ENCODE results near the gene NRIP2.
A peak's percentile ranks its signal among the peaks of the same experiment; 100 is the strongest.

The NRIP2 gene

GRCh38 chr12:2805143-2805520 is 29.7 kb downstream of the NRIP2 start:
- DNase-seq (ENCODE audit: low read depth): no peak

- DNase-seq (ENCODE audit: low read depth): no peak
Measured at GRCh38 chr12:2804393-2805142, 30.3 kb downstream of the NRIP2 start.

DNA sequence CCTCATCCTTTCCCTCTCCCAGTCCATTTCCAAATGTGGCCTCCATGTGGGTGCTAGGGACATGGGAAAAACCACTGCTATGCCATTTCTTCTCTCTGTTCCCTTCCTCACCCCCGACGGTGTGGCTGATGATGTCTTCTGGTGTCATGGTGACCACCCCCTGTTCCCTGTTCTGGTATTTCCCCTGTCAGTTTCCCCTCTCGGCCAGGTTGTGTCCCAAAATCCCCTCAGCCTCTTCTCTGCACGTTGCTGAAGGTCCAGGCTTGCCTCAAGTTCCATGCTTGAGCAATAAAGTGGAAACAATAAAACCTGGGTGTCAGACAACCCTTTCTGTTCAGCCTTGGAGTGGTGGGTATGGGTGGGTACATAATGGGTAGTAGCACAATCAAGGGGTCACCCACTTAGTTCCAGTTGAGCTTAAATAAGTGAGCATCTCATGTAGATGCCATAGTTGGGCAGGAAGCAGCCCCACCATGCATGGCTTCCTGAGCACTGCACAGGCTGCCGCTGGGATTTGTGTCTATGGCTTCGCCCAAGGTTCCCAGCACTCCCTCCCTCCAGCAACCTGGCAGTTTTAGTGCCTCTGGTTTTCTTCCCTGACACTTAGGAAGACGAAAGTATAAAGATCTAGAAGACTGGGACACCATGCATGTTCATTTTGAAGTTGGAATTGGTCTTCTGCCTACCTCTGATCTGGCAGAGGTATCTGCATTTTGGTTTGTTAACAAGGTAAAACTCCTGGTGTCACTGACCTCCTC is 31.0 kb downstream of the NRIP2 start:
- no peak for DNase-seq (ENCODE audit: low read depth)

- DNase-seq (ENCODE audit: low read depth): no peak
Measured at GRCh38 chr12:2801044-2801783, 33.6 kb downstream of the NRIP2 start.

- no peak for DNase-seq (ENCODE audit: low read depth)
Measured at GRCh38 chr12:2800046-2800570, 34.7 kb downstream of the NRIP2 start.

- DNase-seq (ENCODE audit: low read depth): no peak
Measured at GRCh38 chr12:2797721-2798418, 37.0 kb downstream of the NRIP2 start.

DNA sequence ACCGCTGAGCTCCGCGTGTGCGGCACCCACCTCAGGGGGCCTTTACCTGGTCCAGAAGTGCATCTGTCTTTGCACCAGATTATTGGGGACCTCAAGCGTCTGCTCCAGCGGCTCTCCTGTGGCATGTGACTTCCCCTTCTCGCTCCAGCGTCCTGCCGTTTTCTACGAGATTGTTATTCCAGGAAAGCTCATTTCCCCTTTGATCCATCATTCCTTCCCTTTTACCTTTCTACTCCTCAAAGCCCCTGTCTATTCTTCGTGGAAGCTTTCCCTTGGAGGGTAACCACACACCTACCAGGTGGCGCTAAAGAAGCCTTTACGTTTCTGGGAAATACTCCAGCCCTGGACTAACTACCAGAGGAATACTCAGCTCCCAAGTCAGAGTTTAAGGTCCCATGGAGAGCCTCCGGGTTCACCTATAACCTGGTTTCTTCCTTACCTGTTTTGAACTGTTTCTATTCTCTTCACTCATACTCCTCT is 38.6 kb downstream of the NRIP2 start:
- DNase-seq (ENCODE audit: low read depth): no peak

GRCh38 chr12:2795291-2796186 is 39.3 kb downstream of the NRIP2 start:
- DNase-seq (ENCODE audit: low read depth): peak; percentile 66

DNA sequence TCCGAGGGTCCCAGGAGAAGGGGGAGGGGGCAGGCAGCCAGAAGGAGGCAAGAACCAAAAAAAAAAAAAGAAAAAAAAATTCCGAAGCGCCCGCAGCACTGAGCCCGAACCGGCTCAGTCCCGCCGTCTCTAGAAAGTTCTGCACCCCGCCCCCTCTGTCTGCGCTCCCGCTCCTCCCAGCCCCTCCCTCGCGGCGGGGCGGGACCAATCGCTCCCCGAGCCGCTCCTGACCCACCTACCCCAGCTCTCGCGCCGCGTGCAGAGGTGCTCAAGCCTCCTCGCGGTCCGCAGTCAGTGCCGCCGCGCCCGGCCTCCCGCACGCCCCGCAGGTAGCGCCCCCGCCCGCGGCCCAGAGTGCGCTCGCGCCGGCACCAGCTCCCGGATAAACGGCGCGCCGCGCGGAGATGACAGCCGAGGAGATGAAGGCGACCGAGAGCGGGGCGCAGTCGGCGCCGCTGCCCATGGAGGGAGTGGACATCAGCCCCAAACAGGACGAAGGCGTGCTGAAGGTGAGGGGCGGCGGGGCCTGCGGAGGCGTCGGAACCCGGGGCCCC is 40.0 kb downstream of the NRIP2 start, which contains the start of gene FKBP4:
TSS of gene FKBP4 (plus strand) at position 235 of the 554 bp plus-strand sequence. CDS start at position 405, 170 bp downstream.
- peak; percentile 86 for DNase-seq (ENCODE audit: low read depth)

DNA sequence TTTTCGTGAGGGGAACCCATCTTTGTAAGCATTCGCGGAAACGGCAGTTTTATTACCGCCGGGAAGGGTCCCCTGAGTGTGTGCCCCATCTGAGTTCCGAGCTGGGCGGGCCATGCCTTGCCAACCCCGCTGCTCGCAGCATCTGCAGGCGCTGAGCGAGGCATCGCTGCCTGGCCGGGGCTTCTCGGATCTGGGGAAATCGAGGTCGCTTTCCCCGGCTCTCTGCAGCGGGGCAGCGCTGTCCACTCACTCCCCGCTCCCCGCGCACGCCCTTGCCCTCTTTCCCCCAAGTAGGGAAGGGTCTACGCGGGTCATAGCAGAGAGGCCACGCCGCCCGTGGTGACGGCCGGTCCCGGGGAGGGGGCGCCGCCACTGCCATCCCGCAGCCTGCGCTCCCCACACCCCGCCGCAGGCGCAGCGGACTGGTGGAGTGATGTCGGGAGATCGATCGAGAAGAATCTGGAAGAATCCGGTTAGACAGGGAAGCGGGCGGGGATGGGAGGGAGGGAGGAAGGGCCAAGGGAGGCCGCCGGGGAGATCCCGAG is 40.6 kb downstream of the NRIP2 start:
- DNase-seq (ENCODE audit: low read depth): no peak

DNA sequence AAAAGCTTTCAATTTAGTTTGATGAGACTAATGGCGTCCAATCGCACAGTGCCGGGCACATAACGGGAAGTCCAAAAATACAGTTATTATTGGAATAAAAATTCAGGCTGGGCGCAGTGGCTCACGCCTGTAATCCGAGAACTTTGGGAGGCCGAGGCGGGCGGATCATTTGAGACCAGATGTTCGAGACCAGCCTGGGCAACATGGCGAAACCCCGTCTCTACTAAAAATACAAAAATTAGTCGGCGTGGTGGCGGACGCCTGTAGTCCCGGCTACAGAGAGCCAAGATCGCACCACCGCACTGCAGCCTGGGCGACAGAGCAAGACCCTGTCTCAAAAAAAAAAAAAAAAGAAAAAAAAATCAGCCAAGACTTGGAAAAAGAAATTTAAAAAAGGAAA is 41.3 kb downstream of the NRIP2 start:
- DNase-seq (ENCODE audit: low read depth): no peak

- DNase-seq (ENCODE audit: low read depth): no peak
Measured at GRCh38 chr12:2792671-2793500, 41.9 kb downstream of the NRIP2 start.

- no peak for DNase-seq (ENCODE audit: low read depth)
Measured at GRCh38 chr12:2791089-2791488, 43.7 kb downstream of the NRIP2 start.

GRCh38 chr12:2785017-2785416 is 49.8 kb downstream of the NRIP2 start:
- DNase-seq (ENCODE audit: low read depth): no peak

DNA sequence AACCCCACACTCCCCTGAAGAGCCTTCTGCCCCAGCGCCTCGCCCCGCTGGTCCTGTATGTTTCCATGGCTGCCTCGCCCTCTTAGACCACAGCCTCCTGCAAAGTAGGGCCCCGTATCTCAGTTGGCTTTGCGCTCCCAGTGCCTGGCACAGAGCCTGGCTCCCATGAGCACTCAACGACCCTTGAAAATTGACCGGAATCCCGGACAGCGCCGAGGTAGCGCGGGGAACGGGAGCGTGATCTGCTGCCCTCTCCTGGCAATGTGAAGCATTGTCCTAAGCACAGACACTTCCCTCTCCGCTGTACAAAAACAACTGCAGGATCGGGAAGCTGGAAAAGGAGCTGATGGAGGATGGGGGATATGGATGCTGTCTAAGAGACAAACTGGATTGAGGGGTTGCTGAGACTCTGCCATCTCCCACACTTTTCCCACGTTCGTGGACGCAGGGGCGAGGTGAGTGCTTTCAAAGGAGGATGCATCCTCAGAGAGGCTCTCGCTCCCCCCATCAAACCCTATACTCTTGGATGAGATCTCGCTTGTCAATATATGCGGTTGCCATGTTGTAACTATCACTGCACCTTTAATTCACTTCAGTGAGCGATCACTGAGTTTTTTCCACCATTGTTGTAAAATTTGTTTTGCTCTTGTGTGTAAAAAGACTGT is 50.8 kb downstream of the NRIP2 start:
- no peak for DNase-seq (ENCODE audit: low read depth)

DNA sequence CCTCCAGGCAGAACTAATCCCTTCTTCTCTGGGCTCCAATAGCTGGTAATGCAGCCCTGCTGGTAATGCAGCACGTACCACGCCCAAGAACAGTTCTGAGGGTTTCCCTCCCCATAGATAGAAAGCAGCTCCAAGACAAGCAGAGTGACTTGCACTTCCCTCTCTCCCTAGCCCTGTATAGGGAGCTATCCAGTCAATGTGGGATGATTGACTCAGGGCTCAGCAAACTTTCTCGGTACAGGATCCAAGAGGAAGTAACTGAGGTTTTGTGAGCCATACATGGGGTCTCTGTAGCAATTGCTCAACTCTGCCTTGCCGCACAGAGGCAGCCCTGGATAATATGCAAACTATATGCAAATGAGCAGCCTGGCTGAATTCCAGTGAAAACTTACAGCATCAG is 55.6 kb downstream of the NRIP2 start:
- DNase-seq (ENCODE audit: low read depth): no peak

- no peak for DNase-seq (ENCODE audit: low read depth)
Measured at GRCh38 chr12:2776129-2776806, 58.6 kb downstream of the NRIP2 start.

GRCh38 chr12:2775431-2775830 is 59.4 kb downstream of the NRIP2 start:
- no peak for DNase-seq (ENCODE audit: low read depth)
